Activated CD8-positive, alpha-beta memory T cell treated with anti-CD3 and anti-CD28 coated beads, Interleukin-2, amount 10 ng/mL, durations not matched to agents 7 days and 5 days (primary cell): ENCODE results near the gene PCDH12. TPM values are rescaled to one million over a fixed set of nuclear protein-coding genes. Genes with fewer than 3 reads are reported as not detected.

Source experiments
- ATAC-seq: fragments of 150-1000 bp; cut with Tn5 transposase; one replicate; pipeline ENCODE4 v1.10.0; 2021; ENCODE audit warnings: moderate library complexity
- CTCF ChIA-PET: fragments of 350-600 bp; sonication (Branson Sonifier 250); formaldehyde crosslinking; loops from one replicate; lab custom pipeline; 2021; ENCODE audit warnings: antibody characterized with exemption; lab: Charles Lee
- DNase-seq: peaks from one replicate; pipeline ENCODE4 v3.0.0-alpha.2; 2020
- H3K27ac Mint-ChIP-seq: one replicate; pipeline ENCODE4 v1.8.0; 2021; ENCODE audit warnings: mild to moderate bottlenecking, mixed read lengths
- H3K27me3 Mint-ChIP-seq: one replicate; pipeline ENCODE4 v1.8.0; 2021; ENCODE audit warnings: mixed read lengths
- H3K36me3 Mint-ChIP-seq: one replicate; pipeline ENCODE4 v1.8.0; 2021; ENCODE audit warnings: mild to moderate bottlenecking, mixed read lengths
- H3K4me1 Mint-ChIP-seq: one replicate; pipeline ENCODE4 v1.8.0; 2021; ENCODE audit warnings: mixed read lengths
- H3K4me3 Mint-ChIP-seq: one replicate; pipeline ENCODE4 v1.8.0; 2021; ENCODE audit warnings: mild to moderate bottlenecking, moderate library complexity, mixed read lengths
- H3K9me3 Mint-ChIP-seq: one replicate; pipeline ENCODE4 v1.8.0; 2022; ENCODE audit warnings: low read depth, mixed read lengths
- total RNA-seq, 2 experiments: library from RNA; stranded (reverse); gene quantifications; one replicate each; pipeline ENCODE4 v1.2.3, GENCODE V29; 2021

PCDH12 gene
- under 1 TPM; 0.12 to 0.19 TPM for total RNA-seq

DNA sequence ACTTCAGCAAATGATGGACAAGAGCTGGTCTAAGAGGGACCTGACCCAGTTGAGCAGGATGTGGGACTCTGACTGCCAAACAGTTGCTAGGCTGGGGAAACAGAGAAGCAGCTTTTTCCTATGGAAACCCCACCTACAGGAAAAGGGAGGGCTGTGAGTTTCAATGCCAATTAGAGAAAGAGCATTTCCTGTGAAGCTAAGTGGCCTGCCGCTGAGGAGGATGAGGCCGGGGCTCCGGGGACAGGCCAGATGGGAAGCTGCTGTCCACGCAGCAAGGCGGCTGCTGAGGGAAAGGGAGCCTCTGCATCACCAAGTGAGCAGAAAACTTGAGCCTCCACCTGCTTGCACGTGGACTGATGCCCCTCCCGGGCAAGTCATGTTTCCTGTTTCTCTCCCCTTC is at the start of gene PCDH12:
Gene PCDH12, minus strand, starts transcription at position 90 of the 400 bp plus-strand sequence. CDS start 351 bp downstream, outside the sequence.
- peaks cover 45% of the 10 kb centered on the region for H3K4me1 Mint-ChIP-seq
- DNase-seq = peak; percentile 53

DNA sequence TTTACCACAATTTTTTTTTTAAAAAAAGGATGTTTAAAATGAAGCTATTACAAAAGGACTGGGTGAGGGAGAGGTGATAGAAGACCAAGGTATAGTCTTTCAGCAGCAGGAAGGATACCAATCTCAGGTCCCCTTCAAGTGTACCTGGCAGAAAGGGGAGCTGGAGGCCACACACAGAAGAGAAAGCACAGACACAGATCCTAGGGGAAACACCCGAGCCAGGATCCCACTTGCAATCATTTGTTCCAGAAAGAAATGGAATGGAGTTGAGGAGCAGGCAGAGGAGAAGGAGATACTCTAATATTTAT is 49.2 kb upstream of the PCDH12 start:
- H3K4me3 Mint-ChIP-seq = peak overlapping the region; percentile 6
- ATAC-seq (peak; percentile 56), DNase-seq (no peak)
- no peaks in the 10 kb centered on the region for H3K9me3 Mint-ChIP-seq
- peaks cover 34% of the 10 kb centered on the region for H3K4me1 Mint-ChIP-seq
- peak overlapping the region; percentile 72 for H3K27ac Mint-ChIP-seq
- CTCF ChIA-PET = interaction anchor here (0.7 to 2.3 kb wide), 14 partner anchors 9 to 138 kb away, joined by 3 to 12 read pairs (median 4); partner anchors contain the start of genes DELE1, NDFIP1 and RNF14
- peaks cover 14% of the 10 kb centered on the region for H3K27me3 Mint-ChIP-seq
- peaks cover 17% of the 10 kb centered on the region for H3K36me3 Mint-ChIP-seq

More for the DNA sequence above, at the start of gene PCDH12:
- peak within 1 kb of the TSS; percentile 54 for H3K27ac Mint-ChIP-seq
- H3K27me3 Mint-ChIP-seq = no peaks in the 10 kb centered on the region
- no peaks in the 10 kb centered on the region for H3K36me3 Mint-ChIP-seq
- ATAC-seq = peak; percentile 24
- H3K9me3 Mint-ChIP-seq = no peaks in the 10 kb centered on the region
- CTCF ChIA-PET = interaction anchor here (1.4 to 8.0 kb wide), 8 partner anchors 13 to 264 kb away, joined by 3 to 195 read pairs (median 80); partner anchors contain the start of genes DELE1, PCDH1 and RNF14
- H3K4me3 Mint-ChIP-seq = peak within 1 kb of the TSS; percentile 18

DNA sequence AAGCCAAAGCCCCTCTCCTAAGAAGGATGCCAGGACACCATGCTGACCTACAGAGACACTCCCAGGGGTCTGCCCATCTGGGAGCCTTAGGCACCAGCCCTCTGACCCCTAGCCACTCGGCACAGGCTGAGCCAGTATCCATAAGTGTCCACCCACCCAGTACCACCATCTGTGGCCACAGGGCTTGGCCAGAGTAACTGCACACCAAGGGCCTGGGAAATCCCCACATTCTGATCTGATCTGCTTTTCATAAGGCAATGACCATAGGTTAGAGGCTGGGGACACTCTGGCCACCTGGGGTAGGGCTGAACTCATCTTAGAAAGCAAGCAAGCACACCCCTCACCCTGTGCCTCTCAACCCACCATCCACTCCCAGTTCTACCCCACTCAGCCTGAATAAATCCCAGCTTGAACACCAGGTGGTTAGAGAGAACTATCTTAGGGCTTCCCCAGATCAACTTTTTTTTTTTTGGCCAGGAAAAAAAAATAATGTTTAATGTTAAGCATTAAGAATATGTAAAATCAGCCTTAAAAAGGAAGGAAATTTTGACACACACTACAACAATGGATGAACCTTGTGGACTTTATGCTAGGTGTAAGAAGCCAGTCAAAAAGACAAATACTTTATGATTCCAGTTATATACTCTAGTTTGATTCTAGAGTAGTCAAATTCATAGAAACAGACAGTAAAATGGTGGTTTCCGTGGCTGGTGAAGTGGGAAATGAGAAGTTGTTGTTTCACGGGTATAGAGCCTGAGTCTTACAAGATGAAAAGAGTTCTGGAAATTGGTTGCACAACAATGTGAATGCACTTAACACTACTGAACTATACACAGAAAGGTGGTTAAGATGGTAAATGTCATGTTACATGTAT is 48.6 kb upstream of the PCDH12 start:
- H3K27ac Mint-ChIP-seq = peak overlapping the region; percentile 72
- H3K4me1 Mint-ChIP-seq = peaks cover 31% of the 10 kb centered on the region

DNA sequence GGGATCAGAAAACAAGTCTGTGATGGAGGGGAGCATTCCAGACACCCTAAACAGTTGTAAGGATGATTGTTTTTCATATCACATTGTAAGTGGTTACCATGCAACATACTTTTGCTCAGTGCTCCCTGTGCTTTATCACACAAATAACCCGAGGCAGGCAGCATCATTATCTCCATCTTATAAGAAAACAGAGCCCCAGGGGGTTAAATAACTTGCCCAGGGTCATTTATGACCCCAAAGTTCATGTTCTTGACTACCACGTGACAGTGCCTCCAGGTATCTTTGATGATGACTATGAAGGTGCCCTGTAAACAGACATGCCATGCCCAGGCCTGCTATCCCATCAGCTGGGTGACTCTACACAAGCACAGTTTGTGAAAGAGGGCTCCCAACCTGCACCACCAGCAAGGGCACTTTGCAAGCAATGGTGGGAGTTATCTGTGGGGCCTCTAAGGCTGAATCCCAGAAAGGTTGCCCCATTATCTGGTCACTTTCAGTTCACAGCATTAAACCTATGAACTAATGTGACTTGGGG is 45.3 kb upstream of the PCDH12 start:
- H3K27ac Mint-ChIP-seq = no peak overlapping the region
- no peak for ATAC-seq
- DNase-seq = no peak
- H3K4me3 Mint-ChIP-seq = no peak overlapping the region
- no peaks in the 10 kb centered on the region for H3K9me3 Mint-ChIP-seq
- peaks cover 7% of the 10 kb centered on the region for H3K27me3 Mint-ChIP-seq
- peaks cover 19% of the 10 kb centered on the region for H3K36me3 Mint-ChIP-seq
- CTCF ChIA-PET = interaction anchor here (2.0 kb wide), 1 partner anchor 140 kb away, joined by 6 read pairs; no protein-coding TSS in a partner anchor
- peaks cover 30% of the 10 kb centered on the region for H3K4me1 Mint-ChIP-seq

More for the DNA sequence above, 48.6 kb upstream of the PCDH12 start:
- Mint-ChIP-seq H3K36me3 (peaks cover 17% of the 10 kb centered on the region), H3K9me3 (no peaks in the 10 kb centered on the region), H3K4me3 (peak overlapping the region; percentile 6), H3K27me3 (peaks cover 14% of the 10 kb centered on the region)
- CTCF ChIA-PET = interaction anchor here (0.7 to 2.3 kb wide), 14 partner anchors 9 to 138 kb away, joined by 3 to 12 read pairs (median 4); partner anchors contain the start of genes DELE1, NDFIP1 and RNF14
- peak; percentile 77 for DNase-seq
- peak; percentile 85 for ATAC-seq

DNA sequence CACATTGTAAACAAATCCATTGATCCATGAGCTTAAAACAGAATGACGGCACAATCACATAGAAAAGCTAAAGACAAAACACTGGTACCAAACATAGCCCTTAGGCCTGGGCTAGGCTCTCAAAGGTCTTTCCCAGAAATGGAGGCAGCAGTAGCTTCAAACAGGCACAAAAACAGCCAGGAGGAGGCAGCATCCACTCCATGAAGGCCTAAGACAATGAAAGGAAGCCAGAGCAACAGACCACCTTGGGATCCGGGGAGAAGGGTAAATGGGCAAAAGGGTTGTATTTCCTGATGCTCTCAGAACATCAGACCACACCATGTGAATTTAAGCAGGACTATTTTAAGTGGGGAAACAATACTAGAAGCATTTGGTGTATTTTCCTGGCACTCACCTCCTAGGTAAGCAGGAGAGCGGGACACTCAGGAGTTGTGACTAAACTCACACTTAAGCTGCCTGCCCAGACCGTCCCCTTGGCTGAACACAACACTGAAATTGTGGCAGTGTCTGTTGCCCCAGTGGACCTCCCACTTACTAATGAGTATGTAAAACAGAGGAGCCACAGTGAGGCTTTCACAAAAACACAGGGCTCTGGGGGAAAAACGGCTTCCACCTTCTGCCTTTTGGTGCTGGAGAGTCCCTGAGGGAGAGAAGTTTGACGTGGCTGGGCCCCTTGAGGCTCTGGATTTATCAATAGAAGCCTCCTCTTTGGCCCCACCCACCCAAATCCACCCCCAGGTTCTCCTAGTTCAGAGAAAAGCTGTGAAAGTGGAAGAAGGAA is 42.9 kb upstream of the PCDH12 start:
- Mint-ChIP-seq H3K9me3 (no peaks in the 10 kb centered on the region), H3K4me3 (no peak overlapping the region), H3K4me1 (peaks cover 7% of the 10 kb centered on the region), H3K36me3 (peaks cover 14% of the 10 kb centered on the region), H3K27ac (no peak overlapping the region), H3K27me3 (peaks cover 2% of the 10 kb centered on the region)
- ATAC-seq = no peak
- CTCF ChIA-PET = interaction anchor here (0.9 to 2.2 kb wide), 10 partner anchors 8 to 147 kb away, joined by 3 to 10 read pairs (median 4); partner anchors contain the start of gene RNF14
- DNase-seq = no peak

DNA sequence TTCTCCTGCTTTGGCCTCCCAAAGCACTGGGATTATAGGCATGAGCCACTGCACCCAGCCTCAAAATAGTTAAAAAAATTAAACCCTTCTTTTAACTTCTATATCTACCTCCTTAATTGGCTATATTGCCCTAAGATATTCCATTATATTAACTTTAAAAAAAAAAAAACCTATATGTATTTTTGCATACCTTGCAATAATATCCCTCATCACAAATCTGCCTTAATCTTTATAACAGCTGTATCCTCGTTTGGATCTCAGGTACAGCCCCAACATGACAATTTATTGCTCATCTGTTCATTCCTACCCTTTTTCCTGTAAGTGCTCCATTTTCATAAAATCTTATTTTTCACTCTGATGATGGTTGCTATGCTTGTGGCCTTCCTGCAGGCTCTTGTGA is 42.2 kb upstream of the PCDH12 start:
- no peak overlapping the region for H3K27ac Mint-ChIP-seq
- CTCF ChIA-PET = interaction anchor here (0.9 to 2.2 kb wide), 9 partner anchors 8 to 148 kb away, joined by 3 to 10 read pairs (median 4); partner anchors contain the start of gene RNF14
- ATAC-seq = no peak
- no peaks in the 10 kb centered on the region for H3K27me3 Mint-ChIP-seq
- H3K4me1 Mint-ChIP-seq = peaks cover 4% of the 10 kb centered on the region
- no peak for DNase-seq
- no peaks in the 10 kb centered on the region for H3K9me3 Mint-ChIP-seq
- H3K36me3 Mint-ChIP-seq = peaks cover 14% of the 10 kb centered on the region
- H3K4me3 Mint-ChIP-seq = no peak overlapping the region

DNA sequence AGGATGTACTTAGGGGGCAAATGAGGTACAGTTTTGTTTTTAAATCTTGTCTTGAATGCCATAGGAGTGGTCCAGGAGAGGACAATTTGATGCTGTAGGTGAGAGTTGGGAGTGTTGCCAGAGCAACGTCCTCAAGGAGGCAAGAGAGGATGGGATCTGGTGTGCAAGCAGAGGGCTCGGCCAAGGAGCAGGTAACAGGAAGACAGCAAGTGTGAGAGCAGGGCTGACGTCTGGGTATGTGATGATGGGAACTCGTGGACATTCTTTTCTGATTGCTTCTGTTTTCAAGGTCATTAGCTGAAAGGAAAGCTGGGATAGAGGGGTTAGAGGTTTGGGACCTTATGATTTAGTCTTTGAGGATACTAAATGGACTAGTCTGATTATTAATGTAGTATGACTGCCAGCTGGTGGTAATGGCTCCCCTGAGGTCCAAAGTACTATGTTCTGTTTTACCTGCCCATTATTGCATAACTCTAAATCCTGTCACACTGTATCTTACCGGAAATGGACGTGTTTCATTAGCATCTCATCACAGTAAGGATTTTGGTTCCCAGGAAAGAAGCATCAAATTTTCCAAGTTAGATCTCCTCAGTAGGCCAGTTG is 39.5 kb upstream of the PCDH12 start:
- Mint-ChIP-seq H3K27ac (no peak overlapping the region), H3K27me3 (no peaks in the 10 kb centered on the region), H3K9me3 (no peaks in the 10 kb centered on the region), H3K4me1 (no peaks in the 10 kb centered on the region), H3K36me3 (peaks cover 21% of the 10 kb centered on the region), H3K4me3 (no peak overlapping the region)
- DNase-seq = no peak
- no peak for ATAC-seq
- CTCF ChIA-PET = interaction anchor here (5.3 kb wide), 1 partner anchor 146 kb away, joined by 19 read pairs; no protein-coding TSS in a partner anchor

DNA sequence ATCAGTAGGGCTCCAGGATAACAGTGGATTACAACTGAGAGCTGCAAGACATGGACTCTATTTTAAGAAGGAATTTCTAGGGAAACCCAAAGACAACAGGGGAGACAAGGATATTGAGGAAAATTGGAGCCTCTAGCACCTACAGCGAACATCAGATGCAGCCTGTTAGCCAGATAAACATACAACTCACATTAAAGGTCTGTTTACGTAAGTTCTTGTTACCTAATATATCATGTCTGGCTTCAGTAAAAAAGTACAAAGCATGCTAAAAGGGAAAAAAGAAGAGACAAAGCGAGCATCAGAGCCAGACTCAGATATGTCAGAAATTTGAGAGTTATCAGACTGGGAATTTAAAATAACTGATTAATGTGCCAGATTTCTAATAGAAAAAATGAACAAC is 37.7 kb upstream of the PCDH12 start:
- Mint-ChIP-seq H3K4me3 (no peak overlapping the region), H3K27me3 (no peaks in the 10 kb centered on the region), H3K36me3 (peaks cover 23% of the 10 kb centered on the region), H3K9me3 (no peaks in the 10 kb centered on the region), H3K4me1 (no peaks in the 10 kb centered on the region), H3K27ac (no peak overlapping the region)
- CTCF ChIA-PET = interaction anchor here (1.1 to 5.3 kb wide), 4 partner anchors 11 to 159 kb away, joined by 3 to 19 read pairs (median 6); partner anchors contain the start of gene RNF14
- DNase-seq (no peak), ATAC-seq (no peak)

DNA sequence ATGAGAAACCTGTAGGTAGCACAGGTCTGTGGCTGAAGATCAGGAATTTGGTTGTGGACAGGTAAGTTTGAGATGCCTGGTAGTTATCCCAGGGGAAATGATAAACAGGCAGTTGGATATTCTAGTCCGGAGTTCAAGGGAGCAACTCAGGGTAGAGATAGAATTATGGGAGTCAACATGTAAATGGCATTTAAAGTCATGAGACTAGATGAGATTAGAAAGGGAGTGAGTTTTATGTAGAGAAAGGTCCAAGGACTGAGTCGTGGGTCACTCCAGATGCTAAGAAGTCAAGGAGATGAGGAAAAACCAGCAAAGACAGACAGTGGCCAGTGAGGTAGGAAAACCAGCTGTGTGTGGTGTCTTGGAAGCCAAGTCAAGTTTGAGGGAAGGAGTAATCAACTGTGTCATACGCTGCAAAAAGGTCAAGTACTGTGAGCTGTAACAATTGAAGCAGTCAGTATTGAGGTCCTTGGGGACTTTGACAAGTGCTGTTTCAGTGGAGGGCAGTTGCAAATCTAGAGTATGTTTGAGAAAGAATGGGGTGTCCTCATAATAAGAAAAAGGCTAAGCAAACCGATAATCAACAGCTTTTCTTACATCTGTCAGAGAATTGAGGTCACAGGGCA is 36.6 kb upstream of the PCDH12 start:
- peaks cover 21% of the 10 kb centered on the region for H3K36me3 Mint-ChIP-seq
- DNase-seq (no peak), ATAC-seq (no peak)
- no peaks in the 10 kb centered on the region for H3K4me1 Mint-ChIP-seq
- CTCF ChIA-PET = interaction anchor here (0.6 to 6.5 kb wide), 7 partner anchors 12 to 627 kb away, joined by 3 to 72 read pairs (median 4); partner anchors contain the start of genes GNPDA1 and RNF14
- no peaks in the 10 kb centered on the region for H3K27me3 Mint-ChIP-seq
- H3K9me3 Mint-ChIP-seq = no peaks in the 10 kb centered on the region
- H3K4me3 Mint-ChIP-seq = no peak overlapping the region
- no peak overlapping the region for H3K27ac Mint-ChIP-seq

DNA sequence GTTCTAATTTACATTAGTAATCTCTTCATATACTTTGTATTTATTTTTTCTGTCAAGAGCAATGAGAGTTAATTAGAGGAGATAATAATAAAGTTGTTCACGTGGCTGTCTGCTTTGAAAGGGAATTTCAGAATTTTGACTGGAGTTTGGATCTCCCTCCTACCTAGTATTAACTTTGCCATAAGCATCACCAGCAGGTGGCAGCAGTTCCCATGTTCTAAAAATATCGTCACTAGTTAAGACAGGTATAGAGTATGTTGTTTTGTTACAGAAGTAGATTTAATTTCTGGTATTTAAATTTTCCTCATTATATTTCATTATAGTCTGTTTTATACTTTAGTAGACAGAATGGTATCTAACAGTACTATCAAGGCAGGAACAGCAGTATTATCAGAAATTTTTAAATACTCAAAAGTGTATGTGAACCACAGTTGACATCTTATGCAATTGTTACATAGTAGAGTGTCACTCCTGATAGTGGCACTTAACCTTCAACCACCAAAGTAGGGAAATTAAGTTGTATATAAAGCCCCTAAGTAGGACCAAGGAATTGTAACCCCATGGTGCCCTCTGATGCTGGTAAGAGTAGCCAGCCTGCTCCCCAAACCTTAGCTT is 34.5 kb upstream of the PCDH12 start:
- Mint-ChIP-seq H3K4me3 (no peak overlapping the region), H3K27ac (no peak overlapping the region), H3K27me3 (no peaks in the 10 kb centered on the region), H3K4me1 (no peaks in the 10 kb centered on the region), H3K36me3 (peaks cover 24% of the 10 kb centered on the region), H3K9me3 (no peaks in the 10 kb centered on the region)
- DNase-seq (peak; percentile 84), ATAC-seq (peak; percentile 71)
- CTCF ChIA-PET = interaction anchor here (0.6 to 6.5 kb wide), 19 partner anchors 8 to 155 kb away, joined by 3 to 72 read pairs (median 5); partner anchors contain the start of genes DELE1 and GNPDA1

DNA sequence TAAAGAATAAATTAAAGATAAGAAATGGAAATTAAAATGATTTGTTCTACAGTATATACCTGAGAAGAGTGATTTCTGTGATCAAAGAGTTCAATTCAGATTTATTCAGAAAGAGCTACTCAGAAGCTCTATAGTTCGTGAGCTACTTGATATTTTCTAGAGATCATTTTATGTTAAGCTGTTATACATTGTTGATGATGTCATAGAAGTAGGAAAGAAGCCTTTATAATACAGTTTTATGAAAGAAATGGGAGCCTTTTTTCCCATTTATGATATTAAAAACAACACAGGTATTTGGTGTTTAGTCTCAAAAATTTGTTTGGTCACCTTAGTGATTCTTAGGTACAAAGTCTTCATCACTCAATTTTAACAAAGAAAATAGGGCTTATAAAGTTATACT is 31.7 kb upstream of the PCDH12 start:
- H3K4me1 Mint-ChIP-seq = peaks cover 6% of the 10 kb centered on the region
- ATAC-seq = no peak
- no peaks in the 10 kb centered on the region for H3K9me3 Mint-ChIP-seq
- H3K4me3 Mint-ChIP-seq = no peak overlapping the region
- no peak for DNase-seq
- H3K36me3 Mint-ChIP-seq = peaks cover 30% of the 10 kb centered on the region
- no peaks in the 10 kb centered on the region for H3K27me3 Mint-ChIP-seq
- H3K27ac Mint-ChIP-seq = no peak overlapping the region
- CTCF ChIA-PET = interaction anchor here (0.9 to 6.5 kb wide), 12 partner anchors 12 to 320 kb away, joined by 3 to 72 read pairs (median 10); partner anchors contain the start of genes GNPDA1 and RNF14
